GM18508 (cell line): ENCODE measurements around the gene ADORA2B.

Source experiments
- ATAC-seq: cut with Tn5 transposase; IDR thresholded peaks from one replicate; pipeline ENCODE4 v1.9.1; 2021; ENCODE audit warnings: moderate number of reproducible peaks; ENCODE audit not compliant: insufficient read depth, unreplicated experiment

Gene ADORA2B

GRCh38 chr17:15952048-15952532 lies 7.2 kb downstream of the ADORA2B start:
- no peak for ATAC-seq

GRCh38 chr17:15952916-15953790 lies 8.2 kb downstream of the ADORA2B start:
- ATAC-seq, result no peak

GRCh38 chr17:15954222-15954621 lies 9.3 kb downstream of the ADORA2B start:
- ATAC-seq, result no peak

GRCh38 chr17:15955793-15956541 lies 11.0 kb downstream of the ADORA2B start:
- ATAC-seq, result no peak

GRCh38 chr17:15957206-15957605 lies 12.3 kb downstream of the ADORA2B start:
- ATAC-seq, result no peak

- ATAC-seq, result no peak
Measured at GRCh38 chr17:15957608-15958307, 12.8 kb downstream of the ADORA2B start.

- ATAC-seq, result no peak
Measured at GRCh38 chr17:15958484-15958854, 13.5 kb downstream of the ADORA2B start.

GRCh38 chr17:15963670-15964110 lies 18.8 kb downstream of the ADORA2B start:
- ATAC-seq, result no peak

GRCh38 chr17:15965528-15965927 lies 20.6 kb downstream of the ADORA2B start:
- ATAC-seq, result no peak

- ATAC-seq, result no peak
Measured at GRCh38 chr17:15966183-15966878, 21.4 kb downstream of the ADORA2B start.

GRCh38 chr17:15966879-15967248 lies 21.9 kb downstream of the ADORA2B start:
- ATAC-seq, result no peak

- ATAC-seq, result no peak
Measured at GRCh38 chr17:15967706-15968399, 22.9 kb downstream of the ADORA2B start.

GRCh38 chr17:15969463-15969862 lies 24.5 kb downstream of the ADORA2B start:
- no peak for ATAC-seq

- ATAC-seq, result no peak
Measured at GRCh38 chr17:15970500-15970899, 25.6 kb downstream of the ADORA2B start.

GRCh38 chr17:15971098-15971678 lies 26.3 kb downstream of the ADORA2B start:
- ATAC-seq, result no peak

GRCh38 chr17:15971882-15972281 lies 27.0 kb downstream of the ADORA2B start:
- ATAC-seq, result no peak

GRCh38 chr17:15972497-15972951 lies 27.6 kb downstream of the ADORA2B start:
- no peak for ATAC-seq

- no peak for ATAC-seq
Measured at GRCh38 chr17:15973016-15973415, 28.1 kb downstream of the ADORA2B start.

- ATAC-seq, result no peak
Measured at GRCh38 chr17:15973834-15974233, 28.9 kb downstream of the ADORA2B start.
